ENCODE data around the gene C1QBP.
"Not testable (repeated sequence)": the region's sequence is repeated elsewhere in the genome, so short reads cannot be mapped to it uniquely, and the experiment has no call there.

GRCh38 chr17:5435781-5436315 is 3.1 kb downstream of the C1QBP start:
- TF ChIP-seq EZH2 (IDR thresholded peaks at IDR 0.05; ENCODE audit: borderline replicate concordance, insufficient read depth, low read length, poor library complexity, severe bottlenecking); CTCF (IDR thresholded peaks at IDR 0.05; ENCODE audit: poor library complexity, severe bottlenecking); TAF1 (IDR thresholded peaks at IDR 0.05; ENCODE audit: low read depth); RAD21 (conservative IDR thresholded peaks at IDR 0.05); POLR2AphosphoS5 (IDR thresholded peaks at IDR 0.05); EP300 (conservative IDR thresholded peaks at IDR 0.05; ENCODE audit: poor library complexity, severe bottlenecking); SMC3 (conservative IDR thresholded peaks at IDR 0.05; ENCODE audit: poor library complexity); REST (IDR thresholded peaks at IDR 0.05; ENCODE audit: borderline replicate concordance): not testable (repeated sequence)

Data from neural cell (in vitro differentiated cells).